GM19099 (cell line): ENCODE measurements around the gene OBSCN.

Experiments
- POLR2A ChIP-seq: IDR thresholded peaks from 3 replicates; pipeline ENCODE4 v1.6.1; 2011; ENCODE audit warnings: low read depth; ENCODE audit not compliant: insufficient read length; ENCODE audit errors: extremely low read depth

Gene OBSCN

GRCh38 chr1:228197555-228198147, 10.2 kb upstream of the OBSCN start:
- TF ChIP-seq POLR2A = no peak

GRCh38 chr1:228198977-228199590, 8.8 kb upstream of the OBSCN start:
- no peak for TF ChIP-seq POLR2A

GRCh38 chr1:228204958-228205357, 2.9 kb upstream of the OBSCN start:
- no peak for TF ChIP-seq POLR2A

- no peak for TF ChIP-seq POLR2A
These were observed 2.1 kb upstream of the OBSCN start for GRCh38 chr1:228205526-228206436.

- TF ChIP-seq POLR2A = no peak
These were observed 1.1 kb upstream of the OBSCN start for GRCh38 chr1:228206582-228207351.

GRCh38 chr1:228207381-228207810, 448 bp upstream of the OBSCN start:
- TF ChIP-seq POLR2A = no peak

- TF ChIP-seq POLR2A = no peak
These were observed 1.1 kb downstream of the OBSCN start for GRCh38 chr1:228208831-228209551.

- no peak for TF ChIP-seq POLR2A
These were observed 1.8 kb downstream of the OBSCN start for GRCh38 chr1:228209657-228210056.

- no peak for TF ChIP-seq POLR2A
These were observed 2.3 kb downstream of the OBSCN start for GRCh38 chr1:228210076-228210651.

- no peak for TF ChIP-seq POLR2A
These were observed 3.1 kb downstream of the OBSCN start for GRCh38 chr1:228210712-228211530.

- TF ChIP-seq POLR2A = no peak
These were observed 3.9 kb downstream of the OBSCN start for GRCh38 chr1:228211531-228212414.

- TF ChIP-seq POLR2A = no peak
These were observed 4.6 kb downstream of the OBSCN start for GRCh38 chr1:228212415-228212965.
